Gastroesophageal sphincter (tissue), 3 donors: Measurements from ENCODE around the gene DMD.

Experiments
- CTCF ChIP-seq, 4 experiments: fragments of 200-600 bp in 2 of 4; fragments of 450-650 bp in 2 of 4; sonication (generic) in 1 of 4; IDR thresholded peaks; one replicate each; pipeline ENCODE4 v1.5.1; 2017 to 2019; ENCODE audit warnings: antibody characterized with exemption in 4 of 4, mild to moderate bottlenecking in 2 of 4, moderate library complexity in 2 of 4
- EP300 ChIP-seq: sonication (generic); formaldehyde crosslinking; IDR thresholded peaks from one replicate; pipeline ENCODE4 v1.6.1; 2017; ENCODE audit warnings: antibody characterized with exemption, mild to moderate bottlenecking

GRCh38 chrX:32893751-32894150, 317.6 kb downstream of the DMD start:
- TF ChIP-seq EP300 (no peak), CTCF (IDR thresholded peaks at IDR 0.05) (no peak)
